B cell (primary cell): ENCODE data around the gene COL5A1. TPM values are rescaled to one million over a fixed set of nuclear protein-coding genes. Genes with fewer than 3 reads are reported as not detected.

ENCODE experiments used
- ATAC-seq: fragments of 200-7000 bp; cut with Tn5 transposase; one replicate; pipeline ENCODE4 v1.10.0; 2021; ENCODE audit warnings: low read depth, mild to moderate bottlenecking, moderate number of reproducible peaks, moderate library complexity
- CTCF ChIA-PET: fragments of 350-600 bp; sonication (Branson Sonifier 250); formaldehyde crosslinking; loops from one replicate; lab custom pipeline; 2021; ENCODE audit warnings: antibody characterized with exemption, inconsistent platforms; lab: Charles Lee
- POLR2A ChIA-PET: fragments of 350-600 bp; sonication (Branson Sonifier 250); formaldehyde crosslinking; loops from one replicate; lab custom pipeline; 2021; ENCODE audit warnings: antibody characterized with exemption; lab: Charles Lee
- DNase-seq: peaks from one replicate; pipeline ENCODE4 v3.0.0; 2013
- H2AFZ ChIP-seq: 2 replicates; pipeline ENCODE4 v1.6.1; 2012; ENCODE audit warnings: mild to moderate bottlenecking, low read depth, low read length; ENCODE audit not compliant: insufficient read depth, poor library complexity, severe bottlenecking
- H3K27ac ChIP-seq, 2 donors: 1 replicate in 1 of 2; 2 replicates in 1 of 2; pipeline ENCODE4 v1.5.1; 2012 to 2013; ENCODE audit warnings: low read length in 2 of 2, mild to moderate bottlenecking in 2 of 2, moderate library complexity in 1 of 2
- H3K27me3 ChIP-seq, 4 experiments: fragments of 200-600 bp in 1 of 4; sonication (generic) in 1 of 4; replicated peaks in 1 of 4; 1 replicate in 2 of 4; 2 replicates in 2 of 4; pipeline versions ENCODE4 v1.6.1 to v1.7.0; 2013 to 2016; ENCODE audit warnings: low read length in 3 of 4, mild to moderate bottlenecking in 2 of 4, mixed read lengths in 1 of 4, moderate library complexity in 1 of 4; ENCODE audit not compliant: insufficient read depth in 4 of 4, control insufficient read depth in 3 of 4; ENCODE audit errors: control extremely low read depth in 1 of 4
- H3K36me3 ChIP-seq, 2 experiments: replicated peaks in 1 of 2; 1 replicate in 1 of 2; 2 replicates in 1 of 2; pipeline versions ENCODE4 v1.6.1 to v1.7.1; 2013; ENCODE audit warnings: low read length in 1 of 2; ENCODE audit not compliant: insufficient read depth in 2 of 2, control insufficient read depth in 1 of 2; ENCODE audit errors: control extremely low read depth in 1 of 2, extremely low read depth in 1 of 2
- H3K4me1 ChIP-seq, 2 donors: fragments of 200-600 bp in 1 of 2; sonication (generic) in 1 of 2; 1 replicate in 1 of 2; 2 replicates in 1 of 2; pipeline versions ENCODE4 v1.5.1 to v1.6.1; 2013 to 2017; ENCODE audit warnings: low read length in 2 of 2; ENCODE audit not compliant: control insufficient read depth in 2 of 2, insufficient read depth in 2 of 2
- H3K4me2 ChIP-seq: replicated peaks from 2 replicates; pipeline ENCODE3; 2012; ENCODE audit warnings: mild to moderate bottlenecking, low read depth, low read length; ENCODE audit not compliant: poor library complexity, severe bottlenecking
- H3K4me3 ChIP-seq, 5 experiments: fragments of 200-600 bp in 1 of 5; sonication (generic) in 1 of 5; 1 replicate in 3 of 5; 2 replicates in 2 of 5; pipeline versions ENCODE4 v1.5.1 to v1.7.0; 2011 to 2016; ENCODE audit warnings: low read length in 4 of 5, mild to moderate bottlenecking in 4 of 5, low read depth in 2 of 5, control low read depth in 1 of 5, moderate library complexity in 1 of 5; ENCODE audit not compliant: insufficient read depth in 1 of 5; ENCODE audit errors: control extremely low read depth in 1 of 5, extremely low read depth in 1 of 5
- H3K79me2 ChIP-seq: fragments of 200-600 bp; sonication (generic); one replicate; pipeline ENCODE4 v1.6.0; 2016; ENCODE audit warnings: low read length; ENCODE audit not compliant: control insufficient read depth, insufficient read depth
- H3K9ac ChIP-seq: fragments of 200-600 bp; sonication (generic); 2 replicates; pipeline ENCODE4 v1.6.1; 2017; ENCODE audit warnings: mild to moderate bottlenecking, low read length, moderate library complexity
- H3K9me3 ChIP-seq, 3 donors: one replicate each; pipeline versions ENCODE4 v1.6.1 to v1.7.1; 2013; ENCODE audit warnings: low read length in 2 of 3; ENCODE audit not compliant: control insufficient read depth in 2 of 3, insufficient read depth in 1 of 3; ENCODE audit errors: control extremely low read depth in 1 of 3
- H4K20me1 ChIP-seq: 2 replicates; pipeline ENCODE4 v1.6.0; 2012; ENCODE audit warnings: mild to moderate bottlenecking, low read length; ENCODE audit not compliant: insufficient read depth, control insufficient read depth, poor library complexity, severe bottlenecking
- H3K27ac Mint-ChIP-seq: one replicate; pipeline ENCODE4 v1.8.0; 2021; ENCODE audit warnings: mixed read lengths
- H3K27me3 Mint-ChIP-seq: one replicate; pipeline ENCODE4 v1.8.0; 2021; ENCODE audit warnings: mixed read lengths
- H3K4me1 Mint-ChIP-seq: one replicate; pipeline ENCODE4 v1.8.0; 2021; ENCODE audit warnings: mixed read lengths
- H3K4me3 Mint-ChIP-seq: one replicate; pipeline ENCODE4 v1.8.0; 2021; ENCODE audit warnings: mixed read lengths
- H3K9me3 Mint-ChIP-seq: one replicate; pipeline ENCODE4 v1.8.0; 2022; ENCODE audit warnings: mixed read lengths; ENCODE audit not compliant: insufficient read depth
- EZH2 ChIP-seq: IDR thresholded peaks from 2 replicates; pipeline ENCODE4 v1.6.1; 2012; ENCODE audit warnings: borderline replicate concordance, low read depth, mild to moderate bottlenecking, moderate library complexity, low read length; ENCODE audit not compliant: insufficient read depth, poor library complexity, severe bottlenecking
- WGBS: methylation state at CpG from one replicate; pipeline ENCODE4 v1.1.5; 2013; ENCODE audit warnings: missing lambda C conversion rate; ENCODE audit not compliant: insufficient coverage; 5-methylcytosine and 5-hydroxymethylcytosine counted together
- intact Hi-C: fragments of 100-400 bp; cut with micrococcal nuclease; formaldehyde crosslinking; loops from one replicate; pipeline ENCODE4 v1.10.0; 2022
- polyA plus RNA-seq: library from polyadenylated mRNA; depleted of rRNA; stranded (reverse); fragments of >200 nt; gene quantifications from 2 replicates; pipeline ENCODE4 v1.2.3, GENCODE V29; 2012
- total RNA-seq, 2 donors: library from RNA; stranded (reverse); fragments of 120-200 nt in 1 of 2; gene quantifications; 1 replicate in 1 of 2; 2 replicates in 1 of 2; pipeline versions ENCODE4 v1.2.3 to v1.2.4, GENCODE V29; 2013 to 2022
- TF ChIP-seq, protein P1 (sequence below): fragments of 200-600 bp; IDR thresholded peaks from one replicate; pipeline ENCODE4 v1.8.0; 2022; ENCODE audit warnings: antibody characterized with exemption, mild to moderate bottlenecking

COL5A1 gene
- total and polyA plus RNA-seq, 2 donors (not counting 1 experiment from before 2014, with no cell fraction given) = 0.06 TPM; not detected in 1

DNA sequence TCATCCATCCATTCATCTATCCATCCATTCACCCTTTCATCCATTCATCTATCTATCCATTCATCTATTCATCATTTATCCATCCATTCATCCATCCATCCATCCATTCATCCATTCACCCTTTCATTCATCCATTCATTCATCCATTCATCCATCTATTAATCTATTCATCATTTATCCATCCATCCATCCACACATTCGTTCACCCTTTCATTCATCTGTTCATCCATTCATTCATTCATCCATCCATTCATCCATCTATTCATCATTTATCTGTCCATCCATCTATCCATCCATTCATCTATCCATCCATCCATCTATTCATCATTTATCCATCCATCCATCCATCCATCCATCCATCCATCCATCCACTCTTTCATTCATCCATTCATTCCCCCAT is 205.1 kb downstream of the COL5A1 start:
- no peak for DNase-seq
- H3K9ac ChIP-seq = no peak overlapping the region
- no peaks in the 10 kb centered on the region for H4K20me1 ChIP-seq
- ChIA-PET CTCF (no interaction called here), POLR2A (no interaction called here)
- H3K9me3 ChIP-seq = peaks cover 0 to 25% (median 0%) of the 10 kb centered on the region in 3 donors
- Mint-ChIP-seq H3K27me3 (no peaks in the 10 kb centered on the region), H3K27ac (no peak overlapping the region), H3K4me1 (no peaks in the 10 kb centered on the region), H3K9me3 (no peaks in the 10 kb centered on the region), H3K4me3 (no peak overlapping the region)
- no peak overlapping the region for H2AFZ ChIP-seq
- ATAC-seq = no peak
- 85% methylated on average over 1 of the region's 1 CpG for WGBS
- intact Hi-C loops = no loop called here
- no peak overlapping the region for H3K4me3 ChIP-seq
- no peaks in the 10 kb centered on the region for H3K36me3 ChIP-seq
- H3K4me1 ChIP-seq = no peaks in the 10 kb centered on the region
- H3K79me2 ChIP-seq = no peaks in the 10 kb centered on the region
- H3K4me2 ChIP-seq = no peak overlapping the region
- no peak for TF ChIP-seq EZH2
- TF ChIP-seq, protein P1, sequence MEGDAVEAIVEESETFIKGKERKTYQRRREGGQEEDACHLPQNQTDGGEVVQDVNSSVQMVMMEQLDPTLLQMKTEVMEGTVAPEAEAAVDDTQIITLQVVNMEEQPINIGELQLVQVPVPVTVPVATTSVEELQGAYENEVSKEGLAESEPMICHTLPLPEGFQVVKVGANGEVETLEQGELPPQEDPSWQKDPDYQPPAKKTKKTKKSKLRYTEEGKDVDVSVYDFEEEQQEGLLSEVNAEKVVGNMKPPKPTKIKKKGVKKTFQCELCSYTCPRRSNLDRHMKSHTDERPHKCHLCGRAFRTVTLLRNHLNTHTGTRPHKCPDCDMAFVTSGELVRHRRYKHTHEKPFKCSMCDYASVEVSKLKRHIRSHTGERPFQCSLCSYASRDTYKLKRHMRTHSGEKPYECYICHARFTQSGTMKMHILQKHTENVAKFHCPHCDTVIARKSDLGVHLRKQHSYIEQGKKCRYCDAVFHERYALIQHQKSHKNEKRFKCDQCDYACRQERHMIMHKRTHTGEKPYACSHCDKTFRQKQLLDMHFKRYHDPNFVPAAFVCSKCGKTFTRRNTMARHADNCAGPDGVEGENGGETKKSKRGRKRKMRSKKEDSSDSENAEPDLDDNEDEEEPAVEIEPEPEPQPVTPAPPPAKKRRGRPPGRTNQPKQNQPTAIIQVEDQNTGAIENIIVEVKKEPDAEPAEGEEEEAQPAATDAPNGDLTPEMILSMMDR = no peak
- no peaks in the 10 kb centered on the region for H3K27me3 ChIP-seq
- H3K27ac ChIP-seq = no peak overlapping the region

DNA sequence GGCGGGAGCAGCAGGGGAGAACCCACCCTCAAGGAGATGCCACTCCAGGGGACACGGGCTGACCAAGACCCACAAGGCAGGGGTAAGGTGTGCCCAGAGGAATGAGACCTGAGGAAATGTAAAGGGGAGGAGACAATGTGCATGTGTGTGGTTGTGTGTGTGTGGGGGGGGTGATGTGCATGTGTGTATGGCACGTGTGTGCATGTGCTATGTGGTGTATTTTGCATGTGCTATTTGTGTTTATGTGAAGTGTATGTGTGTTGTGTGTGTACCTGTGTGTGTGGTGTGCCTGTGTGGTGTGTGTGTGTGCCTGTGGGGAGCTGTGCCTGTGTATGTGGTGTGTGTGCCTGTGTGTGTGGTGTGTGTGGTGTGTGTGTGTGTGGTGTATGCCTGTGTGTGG is 205.5 kb downstream of the COL5A1 start:
- H3K9me3 Mint-ChIP-seq = no peaks in the 10 kb centered on the region
- H3K4me1 Mint-ChIP-seq = no peaks in the 10 kb centered on the region
- ATAC-seq = no peak
- Histone ChIP-seq H4K20me1 (no peaks in the 10 kb centered on the region), H3K27ac (no peak overlapping the region), H3K36me3 (no peaks in the 10 kb centered on the region), H3K4me3 (no peak overlapping the region), H3K4me1 (no peaks in the 10 kb centered on the region), H3K79me2 (no peaks in the 10 kb centered on the region), H2AFZ (no peak overlapping the region), H3K27me3 (no peaks in the 10 kb centered on the region), H3K9me3 (peaks cover 0 to 25% (median 0%) of the 10 kb centered on the region in 3 donors), H3K4me2 (no peak overlapping the region), H3K9ac (no peak overlapping the region)
- H3K4me3 Mint-ChIP-seq = no peak overlapping the region
- ChIA-PET CTCF (no interaction called here), POLR2A (no interaction called here)
- intact Hi-C loops = no loop called here
- no peaks in the 10 kb centered on the region for H3K27me3 Mint-ChIP-seq
- no peak for DNase-seq
- WGBS = 87% methylated on average over 3 of the region's 3 CpGs
- no peak overlapping the region for H3K27ac Mint-ChIP-seq
- no peak for TF ChIP-seq EZH2
- TF ChIP-seq, protein P1 = no peak
